SK-N-MC (cell line): Measurements from ENCODE around the gene TMEM134.

Experiments
- EZH2 ChIP-seq: fragments of 200-600 bp; sonication (generic); IDR thresholded peaks from one replicate; pipeline ENCODE4 v1.6.1; 2017; ENCODE audit warnings: antibody characterized with exemption
- FOXP2 ChIP-seq: optimal IDR thresholded peaks from 2 replicates; pipeline ENCODE3; 2011; ENCODE audit warnings: mild to moderate bottlenecking, moderate library complexity; ENCODE audit not compliant: insufficient read depth; ENCODE audit errors: extremely low read length, control extremely low read depth
- POLR2AphosphoS5 ChIP-seq: IDR thresholded peaks from 2 replicates; pipeline ENCODE4 v1.6.1; 2012; ENCODE audit warnings: mild to moderate bottlenecking, low read depth, low read length, borderline replicate concordance

DNA sequence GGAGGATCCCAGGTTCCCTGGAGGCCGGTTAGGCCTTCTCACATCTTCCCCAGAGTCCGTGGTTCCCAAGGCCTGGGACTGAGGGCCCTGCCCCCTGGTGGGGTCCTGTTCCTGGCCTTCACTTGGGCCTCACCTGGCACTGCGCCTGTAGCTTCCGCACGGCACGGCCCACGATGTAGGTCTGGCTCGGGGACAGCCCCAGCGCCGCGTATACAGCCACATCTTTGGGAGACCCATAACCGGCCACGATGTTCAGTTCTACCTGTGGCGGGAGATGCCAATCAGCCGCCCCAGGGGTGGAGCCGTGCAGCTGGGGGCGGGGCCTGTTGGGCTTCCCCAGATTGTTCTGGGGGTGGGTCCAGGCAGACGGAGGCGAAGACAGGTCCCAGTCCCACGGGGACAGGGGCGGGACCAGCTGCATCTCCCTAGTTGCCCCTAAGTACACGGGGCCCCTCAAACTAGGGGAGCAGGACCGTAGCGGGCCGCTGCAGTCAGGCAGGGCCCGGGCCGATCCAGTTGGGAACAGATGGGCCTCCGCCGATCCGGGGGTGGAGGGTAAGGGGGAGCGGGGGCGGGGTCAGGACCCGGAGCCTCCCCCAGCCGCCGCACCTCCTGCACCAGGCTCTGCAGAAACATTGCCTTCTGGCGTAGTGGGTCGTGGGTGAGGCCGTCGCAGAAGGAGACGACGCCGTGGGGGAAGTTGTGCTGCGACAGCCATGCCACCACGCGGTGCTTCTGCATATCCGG lies 23.9 kb upstream of the TMEM134 start:
- no peak for TF ChIP-seq POLR2AphosphoS5
- TF ChIP-seq EZH2, result no peak
- no peak for TF ChIP-seq FOXP2
